Cardiac muscle cell (in vitro differentiated cells and primary cell): ENCODE data around the gene BAHCC1. TPM values are rescaled to one million over a fixed set of nuclear protein-coding genes. Genes with fewer than 3 reads are reported as not detected.

Source experiments
- DNase-seq, 2 donors: peaks; one replicate each; pipeline versions ENCODE4 v3.0.0 to v3.0.0-alpha.2; 2010 to 2017; ENCODE audit warnings: low read depth in 1 of 2, low spot score in 1 of 2
- H3K27ac ChIP-seq: fragments of 200-600 bp; sonication (generic); 2 replicates; pipeline ENCODE4 v1.5.1; 2016
- H3K27me3 ChIP-seq: fragments of 200-600 bp; sonication (generic); 2 replicates; pipeline ENCODE4 v1.6.0; 2016; ENCODE audit warnings: control low read depth
- H3K36me3 ChIP-seq: fragments of 200-600 bp; sonication (generic); 2 replicates; pipeline ENCODE4 v1.5.1; 2016; ENCODE audit warnings: control low read depth
- H3K4me1 ChIP-seq: fragments of 200-600 bp; sonication (generic); 2 replicates; pipeline ENCODE4 v1.8.1; 2017; ENCODE audit warnings: low read depth, mild to moderate bottlenecking, mixed run types
- H3K4me3 ChIP-seq: fragments of 200-600 bp; sonication (generic); 2 replicates; pipeline ENCODE4 v1.5.1; 2016; ENCODE audit warnings: mild to moderate bottlenecking
- H3K9me3 ChIP-seq: fragments of 200-600 bp; sonication (generic); 2 replicates; pipeline ENCODE4 v1.5.1; 2017; ENCODE audit warnings: low read depth, mild to moderate bottlenecking, control low read depth
- polyA plus RNA-seq: library from polyadenylated mRNA; unstranded; fragments of >200 nt; fragmentation: Nextera tagmentation; extraction: Ambion mirVana; gene quantifications from 2 replicates; pipeline ENCODE4 v1.2.1, GENCODE V29; 2016
- total RNA-seq: library from RNA; depleted of rRNA; stranded (reverse); fragments of >200 nt; gene quantifications from 2 replicates; pipeline ENCODE4 v1.2.3, GENCODE V29; 2016
- TF ChIP-seq, protein P1 (sequence below): IDR thresholded peaks from 2 replicates; pipeline ENCODE4 v1.5.1; 2012; ENCODE audit warnings: low read depth, mild to moderate bottlenecking, low read length

Gene BAHCC1
- total and polyA plus RNA-seq, 2 experiments from 2014 or later, result 20.3 to 47.3 TPM

DNA sequence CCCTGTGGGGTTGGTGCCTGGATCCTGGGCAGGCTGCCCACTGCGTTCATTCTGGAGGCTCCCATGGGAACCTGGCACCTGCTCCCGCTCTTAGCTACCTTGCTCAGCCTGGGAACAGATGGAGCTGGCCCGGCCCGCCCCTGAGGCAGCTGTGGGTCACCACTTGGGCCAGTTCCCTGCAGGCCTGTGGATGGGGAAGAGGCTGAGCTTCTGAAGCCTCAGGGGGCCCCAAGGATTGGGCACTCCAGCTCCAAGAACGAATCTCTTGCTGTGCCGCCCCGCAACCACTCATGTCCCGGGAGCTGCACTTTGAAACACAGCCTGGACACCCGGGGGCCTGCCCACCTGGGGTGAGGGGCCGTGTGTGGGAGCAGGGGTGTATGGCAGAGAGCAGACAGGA, 37.7 kb downstream of the BAHCC1 start:
- peak in 1 of 2 donors; percentile 27 for DNase-seq
- H3K4me3 ChIP-seq, result no peak overlapping the region
- H3K36me3 ChIP-seq, result no peaks in the 10 kb centered on the region
- H3K27ac ChIP-seq, result no peak overlapping the region
- no peaks in the 10 kb centered on the region for H3K4me1 ChIP-seq
- no peaks in the 10 kb centered on the region for H3K27me3 ChIP-seq
- H3K9me3 ChIP-seq, result no peaks in the 10 kb centered on the region
- TF ChIP-seq, protein P1, sequence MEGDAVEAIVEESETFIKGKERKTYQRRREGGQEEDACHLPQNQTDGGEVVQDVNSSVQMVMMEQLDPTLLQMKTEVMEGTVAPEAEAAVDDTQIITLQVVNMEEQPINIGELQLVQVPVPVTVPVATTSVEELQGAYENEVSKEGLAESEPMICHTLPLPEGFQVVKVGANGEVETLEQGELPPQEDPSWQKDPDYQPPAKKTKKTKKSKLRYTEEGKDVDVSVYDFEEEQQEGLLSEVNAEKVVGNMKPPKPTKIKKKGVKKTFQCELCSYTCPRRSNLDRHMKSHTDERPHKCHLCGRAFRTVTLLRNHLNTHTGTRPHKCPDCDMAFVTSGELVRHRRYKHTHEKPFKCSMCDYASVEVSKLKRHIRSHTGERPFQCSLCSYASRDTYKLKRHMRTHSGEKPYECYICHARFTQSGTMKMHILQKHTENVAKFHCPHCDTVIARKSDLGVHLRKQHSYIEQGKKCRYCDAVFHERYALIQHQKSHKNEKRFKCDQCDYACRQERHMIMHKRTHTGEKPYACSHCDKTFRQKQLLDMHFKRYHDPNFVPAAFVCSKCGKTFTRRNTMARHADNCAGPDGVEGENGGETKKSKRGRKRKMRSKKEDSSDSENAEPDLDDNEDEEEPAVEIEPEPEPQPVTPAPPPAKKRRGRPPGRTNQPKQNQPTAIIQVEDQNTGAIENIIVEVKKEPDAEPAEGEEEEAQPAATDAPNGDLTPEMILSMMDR, result no peak

DNA sequence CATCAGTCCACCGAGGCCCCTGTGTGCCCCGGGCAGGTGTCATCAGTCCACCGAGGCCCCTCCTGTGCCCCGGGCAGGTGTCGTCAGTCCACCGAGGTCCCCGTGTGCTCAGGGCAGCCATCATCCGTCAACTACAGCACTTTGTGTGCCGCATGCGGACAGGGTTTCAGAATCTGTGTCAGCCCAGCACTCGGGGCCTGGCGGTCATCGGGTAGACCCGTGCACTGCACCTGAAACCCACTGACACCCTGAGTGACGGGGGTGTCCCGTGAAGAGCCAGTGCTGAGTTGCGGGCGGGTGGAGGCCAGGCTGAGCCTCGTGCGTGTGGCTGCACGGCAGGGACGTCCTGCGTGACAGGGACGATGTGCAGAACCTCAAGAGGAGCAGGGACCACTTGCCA, 38.4 kb downstream of the BAHCC1 start:
- no peak for DNase-seq
- TF ChIP-seq, protein P1, result no peak
- Histone ChIP-seq H3K9me3 (no peaks in the 10 kb centered on the region), H3K27me3 (no peaks in the 10 kb centered on the region), H3K4me3 (no peak overlapping the region), H3K4me1 (no peaks in the 10 kb centered on the region), H3K36me3 (no peaks in the 10 kb centered on the region), H3K27ac (no peak overlapping the region)

DNA sequence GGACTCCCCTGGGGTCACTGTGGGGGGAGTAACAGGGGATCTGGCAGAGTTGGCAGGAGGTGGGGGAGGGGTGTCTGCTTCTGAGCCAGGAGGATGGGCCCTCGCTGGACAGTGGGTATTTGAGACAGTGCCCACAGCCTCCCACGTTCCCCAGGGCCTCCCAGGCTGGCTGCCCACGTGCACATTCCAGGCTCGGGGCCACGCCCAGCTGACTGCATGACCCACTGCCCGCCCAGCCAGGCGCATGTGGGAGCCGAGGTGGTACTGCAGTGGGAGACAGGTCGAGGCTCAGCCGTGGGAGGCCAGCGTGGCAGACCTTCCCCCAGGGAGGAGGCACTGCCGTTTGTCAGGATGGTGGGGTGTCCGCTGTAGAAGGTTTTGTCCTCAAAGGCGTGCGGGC, 38.8 kb downstream of the BAHCC1 start:
- Histone ChIP-seq H3K4me1 (no peaks in the 10 kb centered on the region), H3K27ac (no peak overlapping the region), H3K4me3 (no peak overlapping the region), H3K27me3 (no peaks in the 10 kb centered on the region), H3K36me3 (no peaks in the 10 kb centered on the region), H3K9me3 (no peaks in the 10 kb centered on the region)
- TF ChIP-seq, protein P1, result no peak
- peak in 1 of 2 donors; percentile 29 for DNase-seq

DNA sequence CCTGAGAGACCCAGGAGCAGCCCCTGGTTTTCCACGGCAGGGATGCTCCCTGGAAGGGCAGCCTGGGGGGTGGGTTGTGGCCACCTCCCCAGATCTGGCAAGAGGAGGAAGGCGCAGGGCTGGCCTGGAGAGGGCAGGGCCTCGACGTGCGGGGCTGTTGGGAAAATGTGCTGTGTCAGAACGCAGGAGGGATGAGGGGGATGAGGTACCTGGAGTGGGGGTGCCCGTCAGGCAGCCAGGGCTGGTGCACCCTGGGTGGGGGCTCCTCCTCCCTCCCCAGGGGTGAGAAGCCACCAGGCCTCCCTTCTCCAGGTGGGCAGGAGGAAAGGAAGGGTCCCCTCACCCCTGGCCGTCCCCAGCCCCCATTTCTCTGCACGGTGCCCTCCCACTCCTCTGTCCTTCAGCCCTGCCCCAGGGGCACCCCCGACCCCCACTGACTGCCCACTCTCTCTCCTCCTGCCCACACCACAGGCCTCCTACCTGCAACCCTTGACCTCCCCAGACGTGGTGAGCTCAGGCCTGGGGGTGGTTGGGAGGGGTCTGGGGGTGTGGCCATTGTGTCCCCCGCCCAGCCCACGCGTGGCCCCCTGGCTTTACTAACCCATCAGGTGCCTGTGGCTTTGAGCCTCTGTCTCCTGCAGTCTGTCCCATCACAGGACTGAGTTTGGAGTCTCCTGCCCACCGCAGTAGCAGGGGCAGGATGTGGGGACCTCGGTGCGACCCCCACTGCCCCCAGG, 39.6 kb downstream of the BAHCC1 start:
- no peaks in the 10 kb centered on the region for H3K27me3 ChIP-seq
- no peak overlapping the region for H3K27ac ChIP-seq
- H3K4me1 ChIP-seq, result no peaks in the 10 kb centered on the region
- no peak overlapping the region for H3K4me3 ChIP-seq
- no peaks in the 10 kb centered on the region for H3K36me3 ChIP-seq
- TF ChIP-seq, protein P1, result no peak
- no peak for DNase-seq
- no peaks in the 10 kb centered on the region for H3K9me3 ChIP-seq

DNA sequence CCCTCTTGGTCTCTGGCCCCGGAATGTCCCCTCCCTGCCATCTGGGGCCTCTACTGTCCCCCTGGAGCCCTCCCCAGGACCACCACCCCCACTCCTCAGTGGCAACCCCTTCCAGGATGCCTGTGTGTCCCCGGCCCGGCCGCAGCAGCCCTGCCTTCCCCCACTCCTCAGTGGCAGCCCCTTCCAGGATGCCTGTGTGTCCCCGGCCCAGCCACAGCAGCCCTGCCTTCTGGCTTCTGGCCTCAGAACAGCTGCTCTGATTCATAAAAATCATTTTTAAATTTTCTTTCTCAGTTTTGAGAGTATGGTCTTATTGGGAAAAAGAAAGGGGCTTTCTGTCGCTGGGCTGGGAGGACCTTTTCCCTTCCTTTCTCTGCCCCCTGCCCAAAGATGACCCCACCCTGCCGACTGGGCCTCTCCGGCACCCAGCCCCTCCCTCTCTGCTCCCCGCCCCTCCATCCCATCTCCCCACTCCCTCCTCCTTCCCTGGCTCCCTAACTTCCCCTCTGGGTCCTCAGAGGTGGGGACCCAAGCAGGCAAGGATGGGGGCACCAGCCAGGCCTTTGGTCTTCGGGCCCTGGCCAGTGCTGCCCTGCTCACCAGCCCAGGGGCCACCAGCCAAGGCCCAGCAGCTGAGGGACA, 40.5 kb downstream of the BAHCC1 start:
- no peaks in the 10 kb centered on the region for H3K36me3 ChIP-seq
- H3K27ac ChIP-seq, result no peak overlapping the region
- TF ChIP-seq, protein P1, result no peak
- no peaks in the 10 kb centered on the region for H3K9me3 ChIP-seq
- no peaks in the 10 kb centered on the region for H3K27me3 ChIP-seq
- no peak for DNase-seq
- H3K4me1 ChIP-seq, result no peaks in the 10 kb centered on the region
- no peak overlapping the region for H3K4me3 ChIP-seq
